HFF-Myc (cell line): ENCODE results near the gene MANEA.
"Not testable (repeated sequence)": the region's sequence is repeated elsewhere in the genome, so short reads cannot be mapped to it uniquely, and the experiment has no call there.

Experiments used
- DNase-seq: peaks from one replicate; pipeline ENCODE4 v3.0.0-alpha.2; 2011; ENCODE audit warnings: low read depth; ENCODE audit errors: extremely low read depth
- H3K4me3 ChIP-seq: replicated peaks from 2 replicates; pipeline ENCODE4 v1.5.1; 2011; ENCODE audit warnings: low read depth, mild to moderate bottlenecking, control low read depth, low read length
- TF ChIP-seq, protein P1 (sequence below): IDR thresholded peaks from 2 replicates; pipeline ENCODE4 v1.5.1; 2012; ENCODE audit warnings: mild to moderate bottlenecking, low read depth, low read length, control low read depth; ENCODE audit errors: missing control alignments

MANEA gene

DNA sequence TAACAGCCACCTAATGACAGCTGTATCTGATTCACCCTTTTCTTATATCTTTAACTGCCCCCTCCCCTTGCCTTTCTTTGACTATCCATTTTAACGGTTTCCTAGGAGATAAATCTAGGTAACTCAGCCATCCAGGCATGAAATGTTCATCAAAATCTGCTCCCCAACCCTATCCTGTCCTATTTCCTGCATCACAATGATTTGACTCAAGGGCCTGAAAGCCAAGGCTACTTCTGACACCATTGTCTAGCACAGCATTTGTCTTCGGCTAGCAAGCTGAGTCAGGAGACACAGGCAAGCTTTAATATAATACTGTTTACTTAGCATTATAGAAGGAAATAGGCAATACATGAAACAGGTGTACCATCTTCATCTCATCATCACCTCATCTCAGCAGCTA lies 31.6 kb upstream of the MANEA start:
- TF ChIP-seq, protein P1, sequence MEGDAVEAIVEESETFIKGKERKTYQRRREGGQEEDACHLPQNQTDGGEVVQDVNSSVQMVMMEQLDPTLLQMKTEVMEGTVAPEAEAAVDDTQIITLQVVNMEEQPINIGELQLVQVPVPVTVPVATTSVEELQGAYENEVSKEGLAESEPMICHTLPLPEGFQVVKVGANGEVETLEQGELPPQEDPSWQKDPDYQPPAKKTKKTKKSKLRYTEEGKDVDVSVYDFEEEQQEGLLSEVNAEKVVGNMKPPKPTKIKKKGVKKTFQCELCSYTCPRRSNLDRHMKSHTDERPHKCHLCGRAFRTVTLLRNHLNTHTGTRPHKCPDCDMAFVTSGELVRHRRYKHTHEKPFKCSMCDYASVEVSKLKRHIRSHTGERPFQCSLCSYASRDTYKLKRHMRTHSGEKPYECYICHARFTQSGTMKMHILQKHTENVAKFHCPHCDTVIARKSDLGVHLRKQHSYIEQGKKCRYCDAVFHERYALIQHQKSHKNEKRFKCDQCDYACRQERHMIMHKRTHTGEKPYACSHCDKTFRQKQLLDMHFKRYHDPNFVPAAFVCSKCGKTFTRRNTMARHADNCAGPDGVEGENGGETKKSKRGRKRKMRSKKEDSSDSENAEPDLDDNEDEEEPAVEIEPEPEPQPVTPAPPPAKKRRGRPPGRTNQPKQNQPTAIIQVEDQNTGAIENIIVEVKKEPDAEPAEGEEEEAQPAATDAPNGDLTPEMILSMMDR, result no peak
- no peak overlapping the region for H3K4me3 ChIP-seq
- DNase-seq, result no peak

DNA sequence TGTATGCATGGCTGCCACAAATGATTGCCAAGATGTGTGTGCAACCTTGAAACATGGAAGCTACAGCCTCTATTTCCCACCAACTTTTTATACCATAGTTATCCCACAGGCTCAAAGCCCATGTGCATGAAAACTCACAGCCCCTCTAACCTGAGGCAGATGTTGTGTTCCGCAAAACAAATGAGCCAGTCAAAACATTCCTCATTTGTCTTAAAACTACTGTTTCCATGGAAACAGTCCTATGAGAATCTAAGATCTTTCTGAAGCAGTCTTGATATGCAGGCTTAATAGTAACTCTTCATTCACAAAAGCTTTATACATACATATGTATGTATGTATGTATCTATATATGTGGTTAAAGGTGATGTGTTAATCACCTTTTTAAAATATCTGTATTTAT lies 31.2 kb upstream of the MANEA start:
- H3K4me3 ChIP-seq, result no peak overlapping the region
- TF ChIP-seq, protein P1, result no peak
- no peak for DNase-seq

DNA sequence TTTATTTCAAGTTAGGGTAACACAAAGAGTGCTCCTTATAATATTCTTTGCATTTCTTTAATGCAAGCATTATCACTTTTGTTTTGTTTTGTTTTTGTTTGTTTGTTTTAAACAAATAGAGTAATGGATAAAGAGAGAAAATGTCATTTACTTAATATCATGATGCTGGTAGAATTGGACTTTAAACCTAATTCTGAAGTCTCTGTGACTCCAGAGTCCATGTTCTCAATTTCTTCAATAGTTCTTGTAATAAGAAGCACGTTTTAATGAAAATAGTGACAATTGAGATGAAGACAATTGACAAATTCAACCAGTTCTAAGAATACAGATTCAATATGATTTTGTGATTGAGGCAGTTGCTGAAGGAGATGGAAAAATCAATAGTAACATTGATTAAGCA lies 30.3 kb upstream of the MANEA start:
- H3K4me3 ChIP-seq, result no peak overlapping the region
- TF ChIP-seq, protein P1, result no peak
- DNase-seq, result no peak

DNA sequence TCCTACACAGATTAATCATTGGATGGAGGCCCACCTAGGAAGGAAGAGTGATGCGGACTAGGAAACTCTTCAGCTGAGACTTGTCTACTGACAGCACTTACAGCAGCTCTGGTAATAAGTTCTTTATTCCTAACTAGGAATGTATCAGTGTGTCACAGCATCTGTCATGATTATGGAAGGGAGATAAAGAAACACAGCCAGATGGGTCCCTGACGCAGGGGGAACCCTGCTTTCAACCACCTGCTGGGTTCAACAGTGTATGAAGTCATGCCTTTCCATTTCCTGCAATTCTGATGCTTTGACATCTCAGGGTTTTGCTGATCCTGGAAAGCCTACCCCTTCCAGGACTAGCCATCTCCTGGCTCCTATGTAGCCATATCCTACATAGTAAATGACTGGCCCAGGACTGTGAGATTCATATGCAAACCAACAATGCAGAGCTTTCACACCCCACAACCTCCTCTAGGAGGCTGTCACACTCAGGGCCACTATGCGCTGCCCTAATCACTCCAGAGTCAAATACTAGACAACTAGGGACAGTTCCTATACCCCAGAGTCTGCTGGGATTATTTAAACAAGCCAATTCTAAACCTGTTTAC lies 29.0 kb upstream of the MANEA start:
- H3K4me3 ChIP-seq, result no peak overlapping the region
- DNase-seq, result no peak
- TF ChIP-seq, protein P1, result no peak

DNA sequence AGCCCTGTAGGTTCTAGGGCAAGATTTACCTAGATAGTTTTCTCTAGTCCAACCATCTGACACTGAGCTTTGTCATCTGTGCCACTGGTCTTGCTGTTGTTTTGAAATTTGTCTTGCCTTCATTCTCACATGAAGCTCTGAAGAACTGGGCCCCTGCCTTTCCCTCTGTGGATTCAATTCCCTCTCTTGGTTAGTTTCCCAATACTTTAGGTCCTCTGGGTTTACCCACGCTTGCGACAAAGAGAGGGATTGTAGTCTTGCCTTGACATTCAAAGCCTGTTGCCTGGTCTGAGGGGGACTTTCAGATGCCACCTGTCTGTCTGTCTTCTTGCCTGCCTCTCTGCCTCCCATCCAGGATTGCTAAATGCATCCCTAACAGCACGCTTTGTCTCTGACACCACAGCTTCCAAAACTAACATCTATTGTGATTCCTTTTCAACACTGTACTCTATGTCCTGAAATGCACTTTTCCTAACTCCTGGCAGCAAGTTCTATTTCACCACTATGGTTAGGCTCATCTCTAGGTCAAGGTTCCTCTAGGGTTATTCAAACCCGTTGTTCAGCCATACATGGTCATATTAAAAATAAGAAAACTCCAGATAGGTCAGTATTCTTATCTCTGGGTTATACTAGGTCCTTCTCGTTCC lies 25.5 kb upstream of the MANEA start:
- TF ChIP-seq, protein P1, result no peak
- no peak for DNase-seq
- H3K4me3 ChIP-seq, result no peak overlapping the region

DNA sequence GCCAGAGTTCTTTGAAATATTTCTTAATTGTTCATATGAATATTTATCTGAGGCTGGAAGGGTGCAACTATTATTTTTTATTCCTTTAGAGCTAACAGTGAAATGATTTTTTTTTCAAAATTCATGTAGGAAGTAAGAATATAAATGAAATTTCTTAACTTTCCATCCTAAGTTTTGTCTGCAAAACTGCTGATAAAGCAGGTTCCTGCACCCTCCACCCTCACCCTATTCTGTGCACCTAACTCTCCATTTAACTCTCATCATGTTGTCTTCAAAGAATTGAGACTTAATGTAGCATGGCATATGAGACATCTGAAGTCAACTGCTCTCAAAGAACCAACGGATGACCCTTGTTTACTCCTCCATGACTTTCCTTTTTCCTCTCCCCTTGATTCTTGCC lies 23.5 kb upstream of the MANEA start:
- TF ChIP-seq, protein P1, result no peak
- DNase-seq, result no peak
- no peak overlapping the region for H3K4me3 ChIP-seq

DNA sequence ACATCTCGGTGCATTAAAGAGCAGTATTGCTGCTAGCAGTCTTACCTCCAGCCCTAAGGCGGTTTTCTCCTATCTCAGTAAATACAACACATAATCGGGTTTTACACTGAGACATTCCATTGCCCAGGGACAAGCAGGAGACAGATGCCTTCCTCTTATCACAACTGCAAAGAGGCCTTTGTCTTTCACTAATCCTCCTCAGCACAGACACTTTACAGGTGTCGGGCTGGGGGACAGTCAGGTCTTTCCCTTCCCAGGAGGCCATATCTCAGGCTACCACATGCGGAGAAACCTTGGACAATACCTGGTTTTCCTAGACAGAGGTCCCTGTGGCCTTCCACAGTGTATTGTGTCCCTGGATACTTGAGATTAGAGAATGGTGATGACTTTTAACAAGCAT lies 16.4 kb upstream of the MANEA start:
- DNase-seq, H3K4me3 ChIP-seq: not testable (repeated sequence)
